LHCN-M2 (cell line): ENCODE results near the gene APC2. TPM values are rescaled to one million over a fixed set of nuclear protein-coding genes. Genes with fewer than 3 reads are reported as not detected.
A peak's percentile ranks its signal among the peaks of the same experiment; 100 is the strongest.
"Not testable (repeated sequence)": the region's sequence is repeated elsewhere in the genome, so short reads cannot be mapped to it uniquely, and the experiment has no call there.

Experiments used
- DNase-seq: peaks from one replicate; pipeline ENCODE4 v3.0.0-alpha.2; 2012; ENCODE audit warnings: low read depth
- total RNA-seq: library from RNA; depleted of rRNA; stranded (reverse); fragments of >200 nt; gene quantifications from 2 replicates; pipeline ENCODE4 v1.2.3, GENCODE V29; 2014

APC2 gene
- total RNA-seq, 1 experiment from 2014 or later: 0.11 TPM

GRCh38 chr19:1495051-1495798 lies 45.3 kb downstream of the APC2 start:
- no peak for DNase-seq

GRCh38 chr19:1495799-1496713 lies 46.1 kb downstream of the APC2 start:
- no peak for DNase-seq

- no peak for DNase-seq
Measured at GRCh38 chr19:1496714-1497577, 47.0 kb downstream of the APC2 start.

DNA sequence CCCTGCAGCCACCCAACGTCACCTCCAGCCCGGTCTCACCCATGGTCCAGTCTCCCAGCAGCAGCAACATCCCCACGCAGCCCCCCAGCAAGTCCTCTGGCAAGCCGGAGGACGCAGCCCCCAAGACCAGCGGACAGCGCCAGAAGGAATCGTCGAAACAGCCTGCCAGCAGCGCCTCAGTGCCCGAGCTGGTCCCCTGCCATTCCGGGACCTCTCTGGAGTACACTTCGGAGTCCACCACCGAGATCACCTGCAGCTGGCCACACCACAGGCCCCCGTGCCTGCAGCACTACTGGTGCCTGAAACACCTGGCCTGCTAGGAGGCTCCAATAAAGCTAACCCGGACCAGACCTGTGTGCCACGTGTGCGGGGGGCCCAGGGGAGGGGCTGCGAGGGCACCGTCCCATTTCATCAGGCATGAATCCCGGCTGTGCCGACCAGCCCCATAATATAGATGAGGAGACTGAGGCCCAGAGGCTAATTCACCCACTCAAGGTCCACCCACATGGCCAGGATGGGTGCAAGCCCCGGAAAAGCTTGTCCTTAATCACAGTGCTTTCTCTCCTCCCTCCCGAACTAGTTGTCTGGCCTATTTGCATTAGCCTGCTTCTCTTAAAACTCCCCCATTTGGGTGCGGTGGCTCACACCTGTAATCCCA lies 47.8 kb downstream of the APC2 start:
- DNase-seq: no peak

- not testable (repeated sequence) for DNase-seq
Measured at GRCh38 chr19:1499231-1499630, 49.3 kb downstream of the APC2 start.

- DNase-seq: no peak
Measured at GRCh38 chr19:1501200-1501595, 51.3 kb downstream of the APC2 start.

- DNase-seq: no peak
Measured at GRCh38 chr19:1502433-1503088, 52.6 kb downstream of the APC2 start.

GRCh38 chr19:1503089-1503924 lies 53.4 kb downstream of the APC2 start:
- peak; percentile 8 for DNase-seq

DNA sequence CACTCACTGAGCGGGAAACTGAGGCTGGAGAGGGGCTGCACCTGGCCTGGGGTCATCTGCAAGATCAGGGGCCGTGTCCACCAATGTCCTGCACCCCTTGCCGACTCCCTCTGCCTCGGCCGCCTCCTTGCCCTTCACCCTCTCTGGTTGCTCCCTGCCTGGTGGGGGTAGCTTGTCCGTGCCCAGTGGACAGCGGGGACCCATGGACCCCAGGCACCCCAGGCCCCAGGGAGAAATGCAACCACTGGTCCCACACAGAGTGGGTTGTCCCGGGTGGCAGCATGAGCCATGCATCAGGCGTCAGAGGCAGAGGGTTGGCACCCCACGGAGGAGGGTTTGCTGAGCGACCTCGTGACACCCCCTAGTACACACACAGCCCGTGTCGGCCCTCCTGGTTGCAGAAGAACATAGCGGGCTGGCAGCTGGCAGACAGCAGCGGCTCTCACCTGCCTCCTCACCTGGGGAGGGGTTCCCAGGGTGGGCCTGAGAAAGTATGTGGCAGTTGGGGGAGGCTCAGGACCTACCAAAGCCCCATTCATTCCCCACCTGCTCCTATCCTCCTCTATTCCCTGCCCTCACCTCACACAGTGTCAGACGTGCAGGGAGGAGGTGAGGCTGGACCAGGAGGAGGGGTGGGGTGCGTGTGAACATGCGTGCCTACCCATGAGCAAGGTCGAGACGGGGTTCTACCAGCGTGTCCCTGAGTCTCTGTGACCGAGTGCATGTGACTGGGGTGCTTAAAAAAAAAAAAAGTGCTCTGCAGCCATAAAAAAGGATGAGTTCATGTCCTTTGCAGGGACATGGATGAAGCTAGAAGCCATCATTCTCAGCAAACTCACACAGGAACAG lies 54.2 kb downstream of the APC2 start:
- DNase-seq: no peak

DNA sequence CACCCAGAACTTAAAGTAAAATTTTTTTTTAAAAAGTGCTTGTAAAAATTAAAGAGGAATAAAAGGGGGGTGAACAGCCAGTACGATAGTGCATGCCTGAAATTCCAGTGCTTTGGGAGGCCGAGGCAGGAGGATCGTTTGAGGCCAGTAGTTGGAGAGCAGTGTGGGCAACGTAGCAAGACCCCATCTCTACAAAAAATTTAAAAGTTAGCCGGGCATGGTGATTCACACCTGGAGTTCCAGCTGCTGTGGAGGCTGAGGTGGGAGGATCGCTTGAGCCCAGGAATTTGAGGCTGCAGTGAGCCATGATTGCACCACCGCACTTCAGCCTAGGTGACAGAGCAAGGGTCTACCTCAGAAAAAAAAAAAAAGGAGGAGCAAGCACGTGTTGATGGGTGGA lies 55.1 kb downstream of the APC2 start:
- DNase-seq: no peak

GRCh38 chr19:1505991-1506881 lies 56.3 kb downstream of the APC2 start:
- DNase-seq: no peak

DNA sequence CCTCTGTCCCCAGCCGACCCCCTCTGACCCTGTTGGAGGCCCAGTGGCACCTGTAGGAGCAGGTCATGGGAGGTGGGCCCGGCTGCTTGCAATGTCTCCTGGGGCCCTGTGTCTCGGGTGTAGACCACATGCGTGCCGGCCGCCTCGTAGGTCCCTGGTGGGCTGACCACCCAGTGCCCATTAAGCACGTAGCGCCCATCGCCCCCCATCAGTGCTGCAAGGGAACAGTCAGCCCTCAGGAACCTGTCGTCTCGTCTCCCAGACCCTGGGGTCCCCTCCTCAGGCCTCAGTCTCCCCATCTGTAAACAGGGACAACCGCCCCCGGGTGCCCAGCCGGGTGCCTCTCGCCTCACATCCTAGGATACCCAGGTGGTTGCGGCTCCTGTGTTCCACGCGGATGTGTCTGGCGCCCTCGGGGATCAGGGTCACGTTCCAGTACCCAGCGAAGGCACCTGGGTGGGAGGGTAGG lies 57.3 kb downstream of the APC2 start:
- no peak for DNase-seq

DNA sequence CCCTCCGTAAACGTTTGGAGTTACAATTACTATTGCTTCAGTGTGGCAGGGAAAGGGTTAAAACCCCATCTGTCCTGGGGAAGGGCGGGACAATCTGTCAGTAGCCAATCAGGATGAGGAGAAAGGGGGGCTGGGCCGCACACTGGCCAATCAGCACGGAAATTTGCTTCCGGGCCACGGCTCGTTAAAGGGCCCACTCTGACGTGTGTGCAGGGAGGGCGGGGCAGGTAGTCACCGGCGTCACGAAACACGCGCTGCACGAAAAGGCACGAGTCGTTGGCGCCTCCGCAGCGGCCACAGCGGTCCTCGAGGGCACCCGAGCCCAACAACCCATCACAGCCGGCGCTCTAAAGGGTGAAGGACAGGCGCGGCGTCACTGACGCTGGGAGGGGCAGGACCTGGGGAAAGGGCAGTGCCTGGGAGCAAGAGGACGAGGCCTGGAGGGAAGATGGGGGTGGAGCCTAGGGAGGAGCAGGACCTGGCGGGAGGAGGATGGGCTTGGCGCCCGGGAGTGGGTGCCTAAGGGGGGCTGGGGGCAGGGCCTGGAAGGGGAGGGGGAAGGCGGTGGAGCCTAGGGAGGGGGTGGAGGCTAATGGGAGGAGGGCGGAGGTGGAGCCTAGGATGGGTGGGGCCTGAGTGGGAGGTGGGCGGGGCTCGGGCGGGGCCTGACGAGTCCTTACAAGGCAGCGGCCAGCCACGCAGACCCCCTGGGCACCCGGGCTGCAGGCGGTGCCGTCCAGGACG lies 58.0 kb downstream of the APC2 start:
- peak; percentile 68 for DNase-seq

DNA sequence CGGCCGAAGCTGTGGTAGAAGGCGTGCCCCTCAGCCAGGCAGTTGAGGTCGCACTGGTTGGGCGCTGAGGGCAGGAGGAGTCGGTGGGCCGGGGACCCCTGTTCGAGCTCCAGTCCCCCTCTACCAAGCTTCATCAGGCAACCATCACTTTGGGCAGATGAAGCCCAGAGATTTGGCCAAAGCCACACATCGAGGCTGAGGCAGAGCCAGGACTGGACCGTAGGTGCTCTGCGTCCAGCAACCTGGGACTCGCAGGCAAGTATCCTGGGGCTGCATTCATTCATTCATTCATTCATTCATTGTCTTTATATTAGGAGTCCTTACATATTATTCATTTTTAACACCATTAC lies 58.6 kb downstream of the APC2 start:
- DNase-seq: no peak

- no peak for DNase-seq
Measured at GRCh38 chr19:1509602-1510441, 59.9 kb downstream of the APC2 start.

DNA sequence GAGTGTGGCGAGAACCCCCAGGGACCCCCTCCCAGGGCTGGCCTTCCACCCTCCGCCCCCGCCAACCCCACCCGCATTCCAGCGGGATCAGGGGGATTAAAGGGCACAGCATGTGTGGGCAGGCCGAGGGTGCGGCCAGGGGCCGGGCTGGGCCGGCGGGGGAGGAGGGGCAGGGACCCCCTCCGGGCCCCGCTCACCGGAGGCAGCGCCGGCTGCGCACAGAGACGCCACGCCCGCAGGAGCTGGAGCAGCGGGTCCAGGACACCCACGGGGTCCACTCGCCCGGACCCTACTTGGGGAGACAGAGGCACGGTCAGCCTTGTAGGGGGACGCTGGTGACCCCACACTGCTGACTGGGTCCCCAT lies 60.5 kb downstream of the APC2 start:
- DNase-seq: no peak
